Gastroesophageal sphincter (tissue), 4 donors: ENCODE results near the gene CAMK2B. TPM values are rescaled to one million over a fixed set of nuclear protein-coding genes. Genes with fewer than 3 reads are reported as not detected.

Experiments
- ATAC-seq: fragments of 150-250 bp; one replicate; pipeline ENCODE4 v1.9.1; 2016; ENCODE audit warnings: mild to moderate bottlenecking, moderate library complexity
- H3K27ac ChIP-seq, 4 donors: fragments of 200-600 bp; sonication (generic) in 3 of 4; 1 replicate in 3 of 4; 2 replicates in 1 of 4; pipeline ENCODE4 v1.5.1; 2016 to 2019
- H3K27me3 ChIP-seq: fragments of 200-600 bp; sonication (generic); one replicate; pipeline ENCODE4 v1.5.1; 2019
- H3K36me3 ChIP-seq, 2 donors: fragments of 200-600 bp; sonication (generic); one replicate each; pipeline ENCODE4 v1.5.1; 2019; ENCODE audit warnings: control low read depth in 1 of 2
- H3K4me1 ChIP-seq, 3 donors: fragments of 200-600 bp; sonication (generic); 1 replicate in 2 of 3; 2 replicates in 1 of 3; pipeline ENCODE4 v1.5.1; 2016 to 2019; ENCODE audit warnings: control low read depth in 2 of 3
- H3K4me3 ChIP-seq, 2 donors: fragments of 200-600 bp; sonication (generic); one replicate each; pipeline ENCODE4 v1.5.1; 2019; ENCODE audit warnings: mild to moderate bottlenecking in 1 of 2, moderate library complexity in 1 of 2
- H3K9me3 ChIP-seq, 3 donors: fragments of 200-600 bp; sonication (generic); one replicate each; pipeline ENCODE4 v1.5.1; 2017 to 2019; ENCODE audit warnings: control low read depth in 2 of 3
- EP300 ChIP-seq: sonication (generic); formaldehyde crosslinking; IDR thresholded peaks from one replicate; pipeline ENCODE4 v1.6.1; 2017; ENCODE audit warnings: antibody characterized with exemption, mild to moderate bottlenecking
- POLR2A ChIP-seq, 2 donors: fragments of 450-650 bp; IDR thresholded peaks; one replicate each; pipeline ENCODE4 v1.6.1; 2017; ENCODE audit warnings: antibody characterized with exemption in 2 of 2, mild to moderate bottlenecking in 2 of 2, moderate library complexity in 1 of 2
- POLR2AphosphoS5 ChIP-seq: sonication (generic); formaldehyde crosslinking; IDR thresholded peaks from one replicate; pipeline ENCODE4 v1.6.1; 2017; ENCODE audit warnings: antibody characterized with exemption
- WGBS, 2 donors: methylation state at CpG; one replicate each; pipeline ENCODE4 v1.1.5; 2018; ENCODE audit warnings: low coverage in 1 of 2; 5-methylcytosine and 5-hydroxymethylcytosine counted together
- total RNA-seq, 4 donors: library from RNA; depleted of rRNA; stranded (reverse); fragments of >200 nt; gene quantifications; one replicate each; pipeline ENCODE4 v1.1.0, GENCODE V29; 2016
- TF ChIP-seq, protein P1 (sequence below), 4 experiments: fragments of 200-600 bp in 2 of 4; fragments of 450-650 bp in 2 of 4; sonication (generic) in 1 of 4; IDR thresholded peaks; one replicate each; pipeline ENCODE4 v1.5.1; 2017 to 2019; ENCODE audit warnings: antibody characterized with exemption in 4 of 4, mild to moderate bottlenecking in 2 of 4, moderate library complexity in 2 of 4

CAMK2B gene
- total RNA-seq, 4 donors from 2014 or later, result 0.27 to 1.5 (median 0.81) TPM

DNA sequence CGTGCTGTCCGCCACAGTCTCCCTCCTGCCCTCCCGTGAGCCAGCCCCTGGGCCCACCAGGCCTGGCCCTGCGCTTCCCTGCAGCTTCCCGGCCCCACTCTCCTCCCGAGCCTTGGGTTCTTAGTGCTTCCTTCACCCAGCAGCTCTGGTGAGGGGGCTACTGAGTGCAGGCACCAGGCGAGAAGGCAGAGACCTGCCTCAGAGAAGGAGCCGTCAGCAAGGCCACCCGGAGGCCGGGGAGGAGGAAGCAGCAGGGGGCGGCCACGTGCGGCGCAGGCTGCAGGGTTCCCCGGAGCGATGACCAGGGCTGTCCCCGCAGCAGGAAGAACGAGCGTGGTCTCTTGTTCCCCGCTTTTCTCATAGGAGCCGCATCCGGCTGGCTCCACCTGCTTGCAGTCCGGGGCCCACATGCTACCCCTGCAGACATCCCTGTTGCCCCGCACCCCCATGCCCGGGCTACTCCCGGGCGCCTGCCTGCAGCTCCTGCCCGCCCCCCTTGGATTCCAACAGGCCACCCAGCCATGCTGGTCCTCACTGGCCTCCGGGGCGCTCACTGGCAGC lies 104.1 kb downstream of the CAMK2B start:
- ATAC-seq, result no peak
- peaks cover 46% of the 10 kb centered on the region for H3K27me3 ChIP-seq
- H3K4me1 ChIP-seq, result no peaks in the 10 kb centered on the region
- H3K9me3 ChIP-seq, result peaks cover 0 to 14% (median 0%) of the 10 kb centered on the region in 3 donors
- no peaks in the 10 kb centered on the region for H3K36me3 ChIP-seq
- WGBS, 2 donors, result 20 to 60% methylated on average over 1 to 7 of the region's 30 CpGs
- H3K4me3 ChIP-seq, result no peak overlapping the region
- no peak overlapping the region for H3K27ac ChIP-seq
- TF ChIP-seq, protein P1, sequence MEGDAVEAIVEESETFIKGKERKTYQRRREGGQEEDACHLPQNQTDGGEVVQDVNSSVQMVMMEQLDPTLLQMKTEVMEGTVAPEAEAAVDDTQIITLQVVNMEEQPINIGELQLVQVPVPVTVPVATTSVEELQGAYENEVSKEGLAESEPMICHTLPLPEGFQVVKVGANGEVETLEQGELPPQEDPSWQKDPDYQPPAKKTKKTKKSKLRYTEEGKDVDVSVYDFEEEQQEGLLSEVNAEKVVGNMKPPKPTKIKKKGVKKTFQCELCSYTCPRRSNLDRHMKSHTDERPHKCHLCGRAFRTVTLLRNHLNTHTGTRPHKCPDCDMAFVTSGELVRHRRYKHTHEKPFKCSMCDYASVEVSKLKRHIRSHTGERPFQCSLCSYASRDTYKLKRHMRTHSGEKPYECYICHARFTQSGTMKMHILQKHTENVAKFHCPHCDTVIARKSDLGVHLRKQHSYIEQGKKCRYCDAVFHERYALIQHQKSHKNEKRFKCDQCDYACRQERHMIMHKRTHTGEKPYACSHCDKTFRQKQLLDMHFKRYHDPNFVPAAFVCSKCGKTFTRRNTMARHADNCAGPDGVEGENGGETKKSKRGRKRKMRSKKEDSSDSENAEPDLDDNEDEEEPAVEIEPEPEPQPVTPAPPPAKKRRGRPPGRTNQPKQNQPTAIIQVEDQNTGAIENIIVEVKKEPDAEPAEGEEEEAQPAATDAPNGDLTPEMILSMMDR (IDR thresholded peaks at IDR 0.05), result no peak
- TF ChIP-seq POLR2AphosphoS5 (no peak), EP300 (no peak), POLR2A (IDR thresholded peaks at IDR 0.05) (no peak)

DNA sequence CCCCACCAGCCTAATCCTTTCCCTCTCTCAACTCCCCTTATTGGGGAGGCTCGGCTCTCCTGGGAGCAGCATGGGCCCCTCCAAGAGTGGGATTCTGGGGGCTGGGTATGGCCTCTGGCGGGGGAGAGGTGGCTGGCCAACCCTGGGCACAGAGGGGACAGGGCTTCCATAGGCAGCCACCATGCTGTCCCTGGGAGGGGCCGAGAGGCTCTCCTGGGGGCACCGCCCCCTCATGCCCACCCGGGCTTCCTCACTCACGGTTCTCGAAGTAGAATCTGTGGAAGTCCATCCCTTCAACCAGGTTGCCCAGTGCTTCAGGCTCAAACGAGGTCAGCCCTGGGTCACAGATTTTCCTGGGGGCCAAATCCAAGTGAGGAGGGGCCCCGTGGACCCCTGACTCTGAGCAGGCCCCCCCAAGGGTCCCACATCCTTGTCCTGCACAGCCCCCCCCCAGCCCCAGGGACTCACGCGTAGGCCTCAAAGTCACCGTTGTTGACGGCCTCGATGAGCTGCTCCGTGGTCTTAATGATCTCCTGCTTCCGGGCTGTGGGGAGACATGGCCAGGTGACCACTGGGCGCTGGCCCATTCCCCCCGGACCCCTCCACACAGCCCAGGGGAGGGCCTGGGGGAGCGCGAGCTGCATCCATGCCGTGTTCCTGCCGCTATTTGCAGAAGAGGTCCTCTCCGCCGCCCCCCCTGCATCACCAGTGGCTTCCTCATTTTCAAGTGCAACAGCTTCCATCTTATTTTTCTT lies 104.9 kb downstream of the CAMK2B start:
- Histone ChIP-seq H3K4me1 (no peaks in the 10 kb centered on the region), H3K36me3 (no peaks in the 10 kb centered on the region), H3K4me3 (no peak overlapping the region), H3K27ac (no peak overlapping the region), H3K27me3 (peaks cover 38% of the 10 kb centered on the region), H3K9me3 (peaks cover 0 to 14% (median 0%) of the 10 kb centered on the region in 3 donors)
- TF ChIP-seq POLR2A (IDR thresholded peaks at IDR 0.05), result no peak
- TF ChIP-seq, protein P1 (IDR thresholded peaks at IDR 0.05), result no peak
- TF ChIP-seq POLR2AphosphoS5, result no peak
- no peak for TF ChIP-seq EP300
- ATAC-seq, result no peak
- 85 to 100% methylated on average over 1 to 17 of the region's 24 CpGs for WGBS, 2 donors

DNA sequence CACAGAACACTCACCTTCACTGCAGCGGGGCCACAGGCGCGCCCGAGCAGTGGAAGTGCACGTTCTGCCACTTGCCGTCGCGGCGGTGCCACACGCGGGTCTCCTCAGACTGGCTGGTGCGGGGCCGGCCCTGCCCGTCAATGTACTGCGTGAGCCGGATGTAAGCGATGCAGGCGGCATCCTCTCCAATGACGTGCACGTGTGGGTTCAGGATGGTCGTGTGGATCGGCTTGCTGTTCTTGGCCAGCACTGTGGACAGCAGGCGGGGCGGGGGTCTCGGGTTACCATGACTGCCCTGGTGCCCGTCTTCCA lies 105.4 kb downstream of the CAMK2B start:
- peaks cover 0 to 14% (median 0%) of the 10 kb centered on the region in 3 donors for H3K9me3 ChIP-seq
- H3K27me3 ChIP-seq, result peaks cover 32% of the 10 kb centered on the region
- H3K4me3 ChIP-seq, result no peak overlapping the region
- ATAC-seq, result no peak
- TF ChIP-seq POLR2A (IDR thresholded peaks at IDR 0.05), result no peak
- TF ChIP-seq, protein P1 (IDR thresholded peaks at IDR 0.05), result no peak
- no peaks in the 10 kb centered on the region for H3K36me3 ChIP-seq
- no peaks in the 10 kb centered on the region for H3K4me1 ChIP-seq
- WGBS, 2 donors, result 87 to 100% methylated on average over 1 to 3 of the region's 26 CpGs
- no peak overlapping the region for H3K27ac ChIP-seq

DNA sequence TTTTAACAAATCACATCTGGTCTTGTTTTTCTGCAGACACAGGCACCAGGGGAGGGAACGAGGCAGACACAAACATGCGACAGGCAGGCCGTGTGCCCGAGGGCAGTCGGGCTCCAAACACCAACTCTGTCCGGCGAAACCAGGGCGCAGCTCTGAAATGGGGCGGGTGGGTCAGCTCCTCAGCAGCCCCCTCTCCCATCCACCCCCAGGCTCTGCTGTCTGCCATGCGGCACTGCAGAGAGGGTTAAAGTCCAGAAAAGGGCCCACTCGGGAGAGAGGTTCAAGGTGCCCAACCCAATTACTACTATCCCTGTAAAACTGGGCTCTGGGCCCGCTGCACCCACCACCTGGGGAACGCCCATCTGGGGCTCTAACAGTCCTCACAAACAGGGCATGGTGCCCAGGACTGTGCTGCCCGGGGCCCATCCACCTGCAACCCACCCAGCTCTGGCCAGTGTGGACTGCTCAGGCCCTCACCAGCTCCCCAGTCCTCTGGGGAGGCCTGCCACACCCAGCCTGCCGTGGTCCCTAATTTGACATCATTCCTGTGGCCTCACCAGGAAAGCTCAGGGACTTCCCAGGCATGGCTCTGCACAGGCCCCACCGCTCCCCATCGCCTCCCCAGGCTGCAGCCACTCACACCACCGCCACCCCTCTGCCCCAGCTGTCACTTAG lies 105.9 kb downstream of the CAMK2B start:
- WGBS, 2 donors, result 100% methylated on average over 2 of the region's 18 CpGs; no CpG with 5 or more reads in 1 of the 2 donors
- H3K4me1 ChIP-seq, result no peaks in the 10 kb centered on the region
- no peak for ATAC-seq
- H3K27me3 ChIP-seq, result peaks cover 28% of the 10 kb centered on the region
- peaks cover 0 to 14% (median 0%) of the 10 kb centered on the region in 3 donors for H3K9me3 ChIP-seq
- no peak overlapping the region for H3K27ac ChIP-seq
- peaks cover 0 to 5% of the 10 kb centered on the region in 2 donors for H3K36me3 ChIP-seq
- no peak overlapping the region for H3K4me3 ChIP-seq
- TF ChIP-seq EP300, result no peak
- TF ChIP-seq, protein P1 (IDR thresholded peaks at IDR 0.05), result no peak
- no peak for TF ChIP-seq POLR2A (IDR thresholded peaks at IDR 0.05)
- TF ChIP-seq POLR2AphosphoS5, result no peak
